K562 (cell line): ENCODE results near the gene TIMP3. TPM values are rescaled to one million over a fixed set of nuclear protein-coding genes. Genes with fewer than 3 reads are reported as not detected.
A peak's percentile ranks its signal among the peaks of the same experiment; 100 is the strongest.

Experiments
- ATAC-seq: fragments of 200-7000 bp; cut with Tn5 transposase; 3 replicates; pipeline ENCODE4 v1.9.1; 2020; ENCODE audit warnings: moderate library complexity
- BruUV-seq: library from RNA; stranded (reverse); fragments of 400-500 nt; replicated peaks from 2 replicates; lab custom pipeline; 2021; lab: Mats Ljungman, UMichigan
- CTCF ChIA-PET: fragments of 300-600 bp; formaldehyde crosslinking; extraction: SDS; loops from one replicate; lab custom pipeline; 2021; ENCODE audit warnings: low intra/inter-chr PET ratio; lab: Yijun Ruan, JAX
- POLR2A ChIA-PET: fragments of 300-600, 350-650 bp; sonication (Branson Sonifier 250); formaldehyde crosslinking; extraction: SDS; loops from one replicate; lab custom pipeline; 2021; ENCODE audit warnings: antibody characterized with exemption, inconsistent platforms; lab: Yijun Ruan, JAX
- DNase-seq, 4 experiments: peaks; one replicate each; pipeline versions ENCODE4 v3.0.0 to v3.0.0-alpha.2; 2011 to 2018; ENCODE audit warnings: low spot score in 3 of 4, mixed read lengths in 3 of 4; ENCODE audit errors: extremely low read depth in 1 of 4
- FAIRE-seq: peaks from 2 replicates; lab custom pipeline; 2011; peaks lifted over from hg19 to GRCh38; lab: Jason Lieb, UNC
- H2AFZ ChIP-seq: 2 replicates; pipeline ENCODE4 v1.6.0; 2011; ENCODE audit warnings: low read depth, low read length, control low read depth, inconsistent platforms
- H3K27ac ChIP-seq: fragments of 200-600 bp; 3 replicates; pipeline ENCODE4 v1.8.0; 2011; ENCODE audit warnings: low read depth, mild to moderate bottlenecking, control low read depth, inconsistent platforms, low read length, moderate library complexity, mixed read lengths; ENCODE audit errors: extremely low read depth
- H3K27me3 ChIP-seq, 2 experiments: fragments of 300-600 bp in 1 of 2; 2 replicates in 1 of 2; 3 replicates in 1 of 2; pipeline versions ENCODE4 v1.6.0 to v1.8.0; 2011; ENCODE audit warnings: inconsistent platforms in 2 of 2, low read length in 2 of 2, mild to moderate bottlenecking in 1 of 2, mixed read lengths in 1 of 2, moderate library complexity in 1 of 2; ENCODE audit not compliant: control insufficient read depth in 2 of 2, insufficient read depth in 2 of 2
- H3K36me3 ChIP-seq: fragments of 300-600 bp; 3 replicates; pipeline ENCODE4 v1.8.0; 2011; ENCODE audit warnings: mild to moderate bottlenecking, low read length, inconsistent platforms; ENCODE audit not compliant: control insufficient read depth, insufficient read depth
- H3K4me1 ChIP-seq, 2 experiments: fragments of 200-600 bp in 1 of 2; replicated peaks in 1 of 2; 2 replicates in 1 of 2; 3 replicates in 1 of 2; pipeline versions ENCODE4 v1.5.1 to v1.8.0; 2011; ENCODE audit warnings: inconsistent platforms in 2 of 2, low read length in 2 of 2, mild to moderate bottlenecking in 1 of 2, mixed read lengths in 1 of 2, moderate library complexity in 1 of 2; ENCODE audit not compliant: control insufficient read depth in 2 of 2, insufficient read depth in 2 of 2
- H3K4me2 ChIP-seq: 2 replicates; pipeline ENCODE4 v1.6.1; 2011; ENCODE audit warnings: low read length, control low read depth, inconsistent platforms, mixed read lengths; ENCODE audit not compliant: insufficient read depth
- H3K4me3 ChIP-seq: fragments of 200-600 bp; sonication (generic), shearing (Covaris generic); 2 replicates; pipeline ENCODE4 v1.5.1; 2016; ENCODE audit warnings: control low read depth, inconsistent platforms
- H3K79me2 ChIP-seq: fragments of 200-600 bp; 3 replicates; pipeline ENCODE4 v1.8.0; 2011; ENCODE audit warnings: low read length, inconsistent platforms; ENCODE audit not compliant: control insufficient read depth, insufficient read depth
- H3K9ac ChIP-seq, 2 experiments: 2 replicates each; pipeline versions ENCODE4 v1.6.0 to v1.6.1; 2011; ENCODE audit warnings: low read depth in 2 of 2, low read length in 2 of 2, control low read depth in 1 of 2, inconsistent platforms in 1 of 2, mild to moderate bottlenecking in 1 of 2, mixed read lengths in 1 of 2; ENCODE audit not compliant: insufficient read depth in 1 of 2
- H3K9me1 ChIP-seq: one replicate; pipeline ENCODE4 v1.6.0; 2011; ENCODE audit warnings: inconsistent platforms, mild to moderate bottlenecking, low read length, moderate library complexity; ENCODE audit not compliant: control insufficient read depth, insufficient read depth
- H3K9me3 ChIP-seq: replicated peaks from 2 replicates; pipeline ENCODE4 v1.5.1; 2011; ENCODE audit warnings: low read depth, low read length, inconsistent platforms; ENCODE audit not compliant: control insufficient read depth, insufficient read depth
- H4K20me1 ChIP-seq: replicated peaks from 2 replicates; pipeline ENCODE4 v1.6.1; 2011; ENCODE audit warnings: low read length, inconsistent platforms, mixed read lengths; ENCODE audit not compliant: control insufficient read depth, insufficient read depth
- MCM2 ChIP-seq: fragments of 450-650 bp; IDR thresholded peaks from 2 replicates; pipeline ENCODE4 v1.6.1; 2017; ENCODE audit warnings: low read depth, mild to moderate bottlenecking
- PHF21A ChIP-seq: fragments of 450-650 bp; IDR thresholded peaks from 2 replicates; pipeline ENCODE4 v1.6.1; 2017; ENCODE audit warnings: low read depth, borderline replicate concordance
- PHTF2 ChIP-seq: fragments of 250-450 bp; sonication (Bioruptor Pico); IDR thresholded peaks from 2 replicates; pipeline ENCODE4 v1.5.0; 2021; ENCODE audit warnings: mild to moderate bottlenecking
- VEZF1 ChIP-seq: fragments of 200-800 bp; sonication (Bioruptor generic); IDR thresholded peaks from 2 replicates; pipeline ENCODE4 v1.6.1; 2017; ENCODE audit warnings: missing genetic modification characterization, missing compliant biosample characterization
- YBX1 ChIP-seq: fragments of 450-650 bp; IDR thresholded peaks from 2 replicates; pipeline ENCODE4 v1.7.1; 2016; ENCODE audit warnings: mild to moderate bottlenecking
- ZNF212 ChIP-seq: fragments of 450-650 bp; formaldehyde crosslinking; IDR thresholded peaks from 2 replicates; pipeline ENCODE4 v1.4.0; 2020; ENCODE audit warnings: mild to moderate bottlenecking
- WGBS: fragments of 100-300 bp; shearing (Covaris generic); methylation state at CpG from one replicate; pipeline ENCODE4 v1.1.6; 2016; ENCODE audit warnings: low coverage, mixed read lengths; ENCODE audit not compliant: insufficient coverage; ENCODE audit errors: missing lambda C conversion rate; 5-methylcytosine and 5-hydroxymethylcytosine counted together
- in situ Hi-C: fragments of 300-500 bp; cut with MboI; formaldehyde crosslinking; loops from 4 replicates; pipeline ENCODE4 v1.15.0; 2018; ENCODE audit warnings: inconsistent platforms, mixed read lengths
- intact Hi-C: fragments of 100-400 bp; cut with micrococcal nuclease; formaldehyde crosslinking; loops from 2 replicates; pipeline ENCODE4 v1.14.2; 2022
- polyA plus RNA-seq, 8 experiments: library from polyadenylated mRNA; depleted of rRNA in 4 of 8; stranded (reverse) in 5 of 8; unstranded in 3 of 8; fragments of >200 nt; fragmentation: Nextera tagmentation in 2 of 8; fragmentation: Illumina TruSeq in 1 of 8; extraction: Ambion mirVana in 2 of 8; extraction: Trizol in 1 of 8; gene quantifications; 2 replicates each; pipeline versions ENCODE4 v1.2.1 to v1.2.3, GENCODE V29; 2011 to 2014; ENCODE audit warnings: inconsistent platforms in 1 of 8, missing spikeins in 1 of 8
- total RNA-seq, 7 experiments: library from RNA; depleted of rRNA in 6 of 7; stranded (reverse); fragments of >200 nt in 6 of 7; fragmentation: Illumina TruSeq in 2 of 7; extraction: Trizol in 2 of 7; gene quantifications; 2 replicates each; pipeline versions ENCODE4 v1.2.1 to v1.2.3, GENCODE V29; 2011 to 2021; ENCODE audit warnings: low replicate concordance in 1 of 7

TIMP3 gene
- total and polyA plus RNA-seq, 9 of the 15 experiments (the other 6 are each of a cell fraction or from before 2014, with no cell fraction given): 0.07 to 0.73 (median 0.18) TPM

DNA sequence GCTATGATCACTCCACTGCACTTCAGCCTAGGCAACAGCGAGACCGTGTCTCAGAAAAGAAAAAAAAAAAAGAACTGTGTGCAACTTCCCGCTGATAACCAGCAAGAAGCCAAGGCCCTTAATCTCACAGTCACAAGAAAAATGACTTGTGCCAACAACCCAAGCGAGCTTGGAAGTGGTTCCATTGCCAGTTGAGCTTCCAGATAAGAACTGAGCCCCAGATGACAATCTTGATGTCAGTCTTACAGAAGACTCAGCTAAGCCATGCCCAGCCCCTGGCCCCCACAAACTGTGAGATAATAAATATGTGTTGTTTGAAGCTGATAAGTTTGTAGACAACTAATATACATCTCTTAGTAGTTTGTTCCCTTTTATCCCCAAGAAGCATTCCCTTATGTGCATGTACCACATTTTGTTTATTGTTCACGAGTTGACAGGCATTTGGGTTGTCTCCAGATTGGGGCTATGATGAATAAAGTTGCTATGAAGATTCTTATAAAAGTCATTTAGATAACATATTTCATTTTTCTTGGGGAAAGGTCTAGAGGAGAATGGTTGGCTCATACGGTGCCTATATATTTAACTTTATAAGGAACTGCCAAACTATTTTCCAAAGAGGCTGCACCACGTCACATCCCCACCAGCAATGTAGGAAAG is 85.9 kb downstream of the TIMP3 start (continued):
- peak; percentile 65; the same call in 1 of the 2 replicates for TF ChIP-seq VEZF1

DNA sequence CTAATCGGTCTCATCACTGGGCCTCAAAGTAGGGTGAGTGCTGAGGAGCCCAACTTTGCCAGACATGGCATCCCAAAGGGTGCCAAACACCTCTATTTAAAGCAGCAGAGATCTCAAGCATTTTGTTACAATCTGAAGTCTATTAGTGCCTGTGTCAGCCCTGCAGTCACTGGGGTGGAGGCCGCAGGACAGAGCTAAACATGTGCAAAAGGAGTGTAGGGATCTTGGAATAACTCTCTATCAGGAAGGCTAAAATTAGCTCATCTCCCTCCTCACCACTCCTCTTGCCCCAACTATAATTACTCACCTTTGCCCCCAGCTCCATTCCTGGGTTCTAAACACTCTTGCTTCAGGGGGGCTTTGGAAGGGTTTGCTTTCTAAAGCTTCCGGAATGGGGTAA is 87.5 kb downstream of the TIMP3 start:
- H3K27ac ChIP-seq: no peak overlapping the region
- ATAC-seq (no peak), DNase-seq (no peak), FAIRE-seq (no peak)
- peaks cover 4 to 22% of the 10 kb centered on the region in 2 experiments; a peak in 3 of 5 replicates for H3K4me1 ChIP-seq
- H3K27me3 ChIP-seq: no peaks in the 10 kb centered on the region
- ChIA-PET POLR2A (no interaction called here), CTCF (no interaction called here)
- in situ Hi-C loops (no loop called here), intact Hi-C loops (no loop called here)
- BruUV-seq: no TSS peak
- no peaks in the 10 kb centered on the region for H4K20me1 ChIP-seq
- H3K4me2 ChIP-seq: no peak overlapping the region
- peak overlapping the region; percentile 58; the same call in 1 of the 2 replicates for H2AFZ ChIP-seq
- H3K9me1 ChIP-seq: no peaks in the 10 kb centered on the region
- WGBS: 78% methylated on average over 2 of the region's 3 CpGs
- no peak overlapping the region for H3K4me3 ChIP-seq
- H3K79me2 ChIP-seq: no peaks in the 10 kb centered on the region
- no peaks in the 10 kb centered on the region for H3K36me3 ChIP-seq
- H3K9ac ChIP-seq: no peak overlapping the region
- H3K9me3 ChIP-seq: no peaks in the 10 kb centered on the region
- TF ChIP-seq PHF21A (no peak), VEZF1 (no peak), MCM2 (no peak), ZNF212 (CRISPR knock-in tag) (no peak), YBX1 (no peak), PHTF2 (CRISPR knock-in tag) (no peak)
- TF ChIP-seq, all 486 proteins: peak for 0
